HEK293 (cell line): ENCODE data around the gene LRRC27.
A peak's percentile ranks its signal among the peaks of the same experiment; 100 is the strongest.

Experiments
- AEBP2 ChIP-seq: fragments of 450-650 bp; formaldehyde crosslinking; IDR thresholded peaks from 2 replicates; pipeline ENCODE4 v1.5.1; 2016; ENCODE audit warnings: missing biosample characterization, missing genetic modification characterization, borderline replicate concordance
- GLI4 ChIP-seq: fragments of 450-650 bp; formaldehyde crosslinking; IDR thresholded peaks from 2 replicates; pipeline ENCODE4 v1.5.1; 2016; ENCODE audit warnings: missing biosample characterization, missing genetic modification characterization
- GLIS2 ChIP-seq: fragments of 450-650 bp; formaldehyde crosslinking; IDR thresholded peaks from 2 replicates; pipeline ENCODE4 v1.5.1; 2016; ENCODE audit warnings: missing biosample characterization, missing genetic modification characterization
- IKZF3 ChIP-seq: fragments of 450-650 bp; IDR thresholded peaks from 2 replicates; pipeline ENCODE4 v1.5.0; 2018; ENCODE audit warnings: missing biosample characterization, mild to moderate bottlenecking, missing genetic modification characterization, moderate library complexity
- RBAK ChIP-seq: fragments of 450-650 bp; formaldehyde crosslinking; IDR thresholded peaks from 2 replicates; pipeline ENCODE4 v1.5.1; 2016; ENCODE audit warnings: missing biosample characterization, missing genetic modification characterization
- TSHZ1 ChIP-seq: fragments of 450-650 bp; formaldehyde crosslinking; IDR thresholded peaks from 2 replicates; pipeline ENCODE4 v1.5.1; 2016; ENCODE audit warnings: missing biosample characterization, missing genetic modification characterization, borderline replicate concordance
- YY2 ChIP-seq: fragments of 450-650 bp; formaldehyde crosslinking; IDR thresholded peaks from 2 replicates; pipeline ENCODE4 v1.5.1; 2016; ENCODE audit warnings: missing biosample characterization, missing genetic modification characterization
- ZBTB10 ChIP-seq: fragments of 450-650 bp; formaldehyde crosslinking; IDR thresholded peaks from 2 replicates; pipeline ENCODE4 v1.5.1; 2016; ENCODE audit warnings: missing biosample characterization, missing genetic modification characterization
- ZBTB20 ChIP-seq: fragments of 450-650 bp; formaldehyde crosslinking; IDR thresholded peaks from 2 replicates; pipeline ENCODE4 v1.5.1; 2016; ENCODE audit warnings: missing biosample characterization, missing genetic modification characterization
- ZBTB26 ChIP-seq: fragments of 450-650 bp; formaldehyde crosslinking; optimal IDR thresholded peaks from 2 replicates; pipeline ENCODE3; 2016; ENCODE audit warnings: missing biosample characterization, mild to moderate bottlenecking, missing genetic modification characterization
- ZBTB49 ChIP-seq: fragments of 450-650 bp; formaldehyde crosslinking; IDR thresholded peaks from 2 replicates; pipeline ENCODE4 v1.5.1; 2016; ENCODE audit warnings: missing biosample characterization, missing genetic modification characterization, low read depth
- ZNF121 ChIP-seq: fragments of 450-650 bp; formaldehyde crosslinking; IDR thresholded peaks from 2 replicates; pipeline ENCODE4 v1.5.1; 2016; ENCODE audit warnings: missing biosample characterization, missing genetic modification characterization
- ZNF398 ChIP-seq: fragments of 450-650 bp; formaldehyde crosslinking; IDR thresholded peaks from 2 replicates; pipeline ENCODE4 v1.5.1; 2017; ENCODE audit warnings: missing biosample characterization, missing genetic modification characterization
- ZNF514 ChIP-seq: fragments of 450-650 bp; formaldehyde crosslinking; IDR thresholded peaks from 2 replicates; pipeline ENCODE4 v1.5.1; 2016; ENCODE audit warnings: missing biosample characterization, missing genetic modification characterization
- ZNF518A ChIP-seq: fragments of 450-650 bp; formaldehyde crosslinking; conservative IDR thresholded peaks from 2 replicates; pipeline ENCODE4 v1.5.1; 2016; ENCODE audit warnings: low read depth, missing biosample characterization, missing genetic modification characterization
- ZNF521 ChIP-seq: fragments of 450-650 bp; formaldehyde crosslinking; IDR thresholded peaks from 2 replicates; pipeline ENCODE4 v1.5.1; 2017; ENCODE audit warnings: missing biosample characterization, mild to moderate bottlenecking, missing genetic modification characterization
- ZNF530 ChIP-seq: fragments of 450-650 bp; formaldehyde crosslinking; IDR thresholded peaks from 2 replicates; pipeline ENCODE4 v1.5.1; 2016; ENCODE audit warnings: low read depth, missing biosample characterization, missing genetic modification characterization
- ZNF621 ChIP-seq: fragments of 450-650 bp; formaldehyde crosslinking; IDR thresholded peaks from 2 replicates; pipeline ENCODE4 v1.5.1; 2017; ENCODE audit warnings: missing biosample characterization, missing genetic modification characterization
- ZNF623 ChIP-seq: fragments of 450-650 bp; formaldehyde crosslinking; IDR thresholded peaks from 2 replicates; pipeline ENCODE4 v1.5.1; 2016; ENCODE audit warnings: missing biosample characterization, missing genetic modification characterization
- ZNF707 ChIP-seq: fragments of 450-650 bp; formaldehyde crosslinking; IDR thresholded peaks from 2 replicates; pipeline ENCODE4 v1.5.1; 2016; ENCODE audit warnings: missing biosample characterization, missing genetic modification characterization

The LRRC27 gene

GRCh38 chr10:132319853-132320653 is 11.9 kb upstream of the LRRC27 start (continued):
- no peak for TF ChIP-seq ZBTB49 (tag by site-specific recombination)
- no peak for TF ChIP-seq ZNF521 (tag by site-specific recombination)
- TF ChIP-seq ZNF518A, result no peak
- no peak for TF ChIP-seq ZBTB10 (tag by site-specific recombination)
- no peak for TF ChIP-seq ZNF530 (tag by site-specific recombination)
- TF ChIP-seq ZNF398, result peak; percentile 88
- no peak for TF ChIP-seq IKZF3
- no peak for TF ChIP-seq RBAK
- no peak for TF ChIP-seq GLIS2 (tag by site-specific recombination)
- TF ChIP-seq GLI4 (tag by site-specific recombination), result no peak
- no peak for TF ChIP-seq AEBP2 (tag by site-specific recombination)
- TF ChIP-seq ZNF707 (tag by site-specific recombination), result no peak
- TF ChIP-seq ZBTB26 (tag by site-specific recombination), result peak; percentile 2
- TF ChIP-seq ZNF621, result no peak
- TF ChIP-seq ZNF514 (tag by site-specific recombination), result no peak
- TF ChIP-seq ZBTB20, result peak; percentile 56; the same call in 1 of the 2 replicates
- TF ChIP-seq YY2 (tag by site-specific recombination), result no peak
- TF ChIP-seq ZNF623 (tag by site-specific recombination), result no peak
- no peak for TF ChIP-seq TSHZ1 (tag by site-specific recombination)
- TF ChIP-seq ZNF121, result no peak
